ENCODE results near the gene CD27.

DNA sequence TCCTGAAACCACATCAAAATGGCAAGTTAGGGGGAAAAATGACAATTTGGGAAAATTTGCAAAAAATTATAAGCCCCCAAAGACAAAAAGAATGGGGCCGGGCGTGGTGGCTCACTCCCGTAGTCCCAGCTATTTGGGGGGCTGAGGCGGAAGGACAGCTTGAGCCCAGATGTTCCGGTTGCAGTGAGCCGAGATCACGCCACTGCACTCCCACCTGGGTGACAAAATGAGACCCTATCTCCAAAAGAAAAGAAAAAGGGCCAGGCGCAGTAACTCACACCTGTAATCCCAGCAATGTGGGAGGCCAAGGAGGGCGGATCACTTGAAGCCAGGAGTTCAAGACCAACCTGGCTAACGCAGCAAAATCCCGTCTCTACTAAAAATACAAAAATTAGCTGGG is 27.7 kb downstream of the CD27 start:
- TF ChIP-seq, protein P1, sequence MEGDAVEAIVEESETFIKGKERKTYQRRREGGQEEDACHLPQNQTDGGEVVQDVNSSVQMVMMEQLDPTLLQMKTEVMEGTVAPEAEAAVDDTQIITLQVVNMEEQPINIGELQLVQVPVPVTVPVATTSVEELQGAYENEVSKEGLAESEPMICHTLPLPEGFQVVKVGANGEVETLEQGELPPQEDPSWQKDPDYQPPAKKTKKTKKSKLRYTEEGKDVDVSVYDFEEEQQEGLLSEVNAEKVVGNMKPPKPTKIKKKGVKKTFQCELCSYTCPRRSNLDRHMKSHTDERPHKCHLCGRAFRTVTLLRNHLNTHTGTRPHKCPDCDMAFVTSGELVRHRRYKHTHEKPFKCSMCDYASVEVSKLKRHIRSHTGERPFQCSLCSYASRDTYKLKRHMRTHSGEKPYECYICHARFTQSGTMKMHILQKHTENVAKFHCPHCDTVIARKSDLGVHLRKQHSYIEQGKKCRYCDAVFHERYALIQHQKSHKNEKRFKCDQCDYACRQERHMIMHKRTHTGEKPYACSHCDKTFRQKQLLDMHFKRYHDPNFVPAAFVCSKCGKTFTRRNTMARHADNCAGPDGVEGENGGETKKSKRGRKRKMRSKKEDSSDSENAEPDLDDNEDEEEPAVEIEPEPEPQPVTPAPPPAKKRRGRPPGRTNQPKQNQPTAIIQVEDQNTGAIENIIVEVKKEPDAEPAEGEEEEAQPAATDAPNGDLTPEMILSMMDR (conservative IDR thresholded peaks at IDR 0.05 in 1 of 2, IDR thresholded peaks at IDR 0.05 in 1 of 2; ENCODE audit: extremely low read depth in 1 of 2, insufficient read depth in 1 of 2, low read depth in 1 of 2, low read length in 2 of 2) = no peak
- TF ChIP-seq EZH2 (IDR thresholded peaks at IDR 0.05; ENCODE audit: borderline replicate concordance, low read length) = no peak

Data from mammary epithelial cell (primary cell).